ENCODE measurements around the gene VDAC1. TPM values are rescaled to one million over a fixed set of nuclear protein-coding genes. Genes with fewer than 3 reads are reported as not detected.

VDAC1 gene
- polyA plus RNA-seq, 3 donors: 184 to 202 (median 187) TPM

DNA sequence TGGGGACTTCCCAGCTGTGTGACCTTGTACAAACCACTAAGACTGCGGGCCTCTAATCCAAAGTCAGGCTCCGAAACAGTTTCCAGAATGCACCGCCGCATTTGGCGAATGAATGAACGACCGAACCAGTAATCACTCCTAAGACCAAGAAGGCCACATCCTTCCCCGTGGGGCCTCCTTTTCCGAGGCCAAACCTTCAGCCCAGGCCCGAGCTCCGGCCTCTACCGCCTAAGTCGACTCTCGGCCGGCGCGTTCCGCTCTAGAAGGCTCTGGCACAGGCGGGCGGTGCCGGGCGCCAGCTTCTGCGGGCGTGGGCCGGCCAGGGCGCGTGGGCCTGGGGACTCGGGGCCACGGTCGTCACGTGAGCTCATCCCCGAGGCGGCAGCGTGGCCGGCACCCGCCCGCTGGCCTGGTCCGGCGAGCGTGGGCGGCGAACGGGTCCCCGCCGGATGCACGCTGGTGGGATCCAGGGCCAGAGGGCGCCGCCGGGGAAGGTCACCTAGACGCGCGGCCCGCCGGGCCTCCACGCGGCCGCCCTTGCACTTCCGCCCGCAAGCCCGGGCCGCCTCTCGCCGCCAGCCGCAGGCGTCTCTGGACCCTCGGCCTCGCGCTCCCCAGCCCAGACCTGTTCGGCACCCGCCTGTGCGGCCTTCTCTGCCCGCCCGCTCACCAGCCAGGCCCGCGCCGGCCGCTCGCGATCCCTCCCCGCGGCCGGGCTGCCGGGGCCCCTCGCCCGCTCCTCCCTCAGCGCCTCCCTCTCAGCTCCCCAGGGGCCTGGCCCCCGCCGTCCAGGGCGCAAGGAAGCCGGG is 754 bp downstream of the VDAC1 start:
- peak in 5 of 11 donors; percentile 36 to 49 (median 40) for DNase-seq (ENCODE audit: extremely low read depth in 1 of 11, low read depth in 9 of 11, low spot score in 4 of 11)

DNA sequence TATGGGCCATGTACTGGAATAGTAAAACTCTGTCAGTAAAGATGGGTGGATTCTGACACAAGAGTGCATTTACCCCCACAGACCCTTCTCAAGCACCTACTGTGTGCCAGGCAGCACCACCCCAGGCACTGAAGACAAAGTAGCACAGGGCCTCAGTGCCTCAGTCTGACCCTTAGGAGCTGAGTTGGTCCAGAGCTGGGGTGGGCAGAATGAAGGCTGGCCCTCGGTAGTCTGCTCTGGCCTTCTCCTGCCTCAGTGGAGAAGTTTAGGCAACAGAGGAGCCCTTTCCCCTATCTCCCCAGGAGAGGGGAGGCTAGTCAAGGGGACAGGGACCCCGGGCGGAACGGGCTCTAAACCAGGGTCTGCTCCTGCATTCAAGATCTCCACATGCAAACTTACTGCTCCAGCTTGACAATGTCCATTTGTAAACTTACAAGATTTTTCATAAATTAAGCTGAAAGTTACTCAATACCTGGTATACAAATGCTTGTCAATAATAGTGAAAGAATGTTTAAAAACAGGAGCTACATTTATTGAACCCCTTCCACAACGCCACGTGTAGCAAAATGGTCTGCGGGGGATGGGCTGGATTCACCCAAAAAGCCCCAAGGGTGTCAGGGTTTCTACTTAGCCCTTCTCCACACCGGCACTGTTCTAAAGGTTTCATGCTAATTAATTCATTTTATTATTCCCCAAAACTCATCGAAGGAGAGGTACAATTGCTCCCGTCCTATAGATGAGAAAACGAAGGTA is 1.5 kb downstream of the VDAC1 start:
- DNase-seq (ENCODE audit: extremely low read depth in 1 of 11, low read depth in 9 of 11, low spot score in 4 of 11): no peak

DNA sequence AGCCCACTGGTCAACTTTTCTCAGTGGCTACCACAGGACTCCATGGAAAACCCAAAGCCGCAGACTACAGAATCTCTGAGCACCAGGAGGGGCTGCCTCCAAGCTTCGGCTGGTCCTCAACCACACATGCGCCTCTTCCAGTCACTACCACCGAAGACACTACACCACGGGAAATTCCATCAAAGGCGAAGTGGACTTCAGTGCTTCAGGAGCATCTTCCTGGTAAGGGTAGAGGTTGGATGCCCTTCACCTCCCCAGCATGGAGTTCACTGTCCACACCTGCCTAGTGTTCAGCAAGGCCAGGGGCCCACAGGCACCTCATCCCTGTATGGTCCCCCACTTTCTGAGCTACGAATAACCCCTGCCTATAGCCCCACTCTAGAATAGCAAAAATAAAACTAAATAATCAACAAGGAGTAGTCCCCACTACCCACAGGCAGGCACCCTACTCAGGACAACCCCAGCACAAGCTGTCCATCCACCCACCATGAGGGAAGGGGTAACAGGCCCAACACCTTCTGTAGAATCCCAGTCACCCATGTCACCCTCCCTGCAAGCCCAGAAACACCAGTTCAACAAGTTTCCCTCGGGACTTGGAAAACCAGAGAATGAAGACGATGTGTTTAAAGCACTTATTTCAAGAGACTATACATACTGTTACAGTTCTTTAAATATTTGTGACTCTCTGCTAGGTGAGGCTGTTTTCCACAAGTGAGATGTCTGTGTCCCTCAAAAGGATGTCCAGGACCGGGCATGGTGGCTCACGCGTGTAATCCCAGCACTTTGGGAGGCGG is 2.6 kb downstream of the VDAC1 start:
- no peak for DNase-seq (ENCODE audit: extremely low read depth in 1 of 11, low read depth in 9 of 11, low spot score in 4 of 11)

DNA sequence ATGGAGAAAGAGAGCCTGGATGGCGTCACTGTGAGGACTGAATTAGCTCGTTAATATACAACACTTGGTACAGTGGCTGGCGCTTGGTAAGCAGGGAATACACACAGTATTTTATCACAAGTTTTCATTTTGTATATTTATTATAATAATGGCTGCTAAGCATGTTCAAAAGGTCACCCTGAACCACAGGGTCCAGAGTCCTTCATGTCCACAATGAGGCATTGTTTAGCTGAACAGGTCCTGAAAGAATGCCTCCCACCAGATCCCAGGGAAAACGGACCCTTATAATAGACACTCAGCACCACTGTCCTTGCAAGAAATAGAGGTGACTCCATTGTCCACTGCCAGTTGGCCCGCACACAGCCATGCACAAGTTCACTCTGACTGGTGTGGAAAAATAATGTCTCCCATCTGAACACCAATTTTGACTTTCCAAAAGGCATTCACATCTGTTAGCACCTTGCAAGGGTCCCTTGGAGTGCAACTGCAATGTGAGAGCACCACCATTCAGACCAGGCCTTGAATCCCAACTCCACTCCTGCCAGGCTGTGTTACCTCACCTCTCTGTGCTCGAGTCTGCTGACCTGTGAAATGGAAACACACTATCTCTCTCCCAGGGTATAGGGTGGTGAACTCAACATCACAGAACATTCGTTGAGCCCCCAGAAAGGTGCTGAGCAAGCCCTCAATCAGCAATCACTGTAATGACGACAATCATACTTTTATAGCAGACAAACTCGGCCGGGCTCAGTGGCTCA is 3.9 kb downstream of the VDAC1 start:
- DNase-seq (ENCODE audit: extremely low read depth in 1 of 11, low read depth in 9 of 11, low spot score in 4 of 11): no peak

DNA sequence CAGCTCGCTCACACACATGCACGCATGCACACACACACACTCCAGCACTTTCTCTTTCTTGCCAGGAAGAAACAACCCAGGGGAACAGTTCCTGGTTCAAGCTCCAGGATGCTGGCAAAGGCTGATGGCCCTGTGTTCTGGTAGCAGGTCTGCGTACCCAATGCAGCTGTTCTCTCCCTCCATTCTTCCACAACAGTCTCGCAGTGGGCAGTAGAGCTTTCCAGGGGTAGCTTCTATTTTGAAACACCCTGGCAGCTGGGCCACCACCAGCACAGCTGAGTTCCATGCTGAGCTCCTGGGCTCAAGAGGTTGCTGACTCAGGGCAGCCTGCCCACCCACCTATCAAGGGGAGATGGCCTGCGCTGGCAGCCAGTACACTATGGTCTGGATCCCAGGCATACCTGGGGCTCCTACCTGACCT is 4.7 kb downstream of the VDAC1 start:
- no peak for DNase-seq (ENCODE audit: extremely low read depth in 1 of 11, low read depth in 9 of 11, low spot score in 4 of 11)

DNA sequence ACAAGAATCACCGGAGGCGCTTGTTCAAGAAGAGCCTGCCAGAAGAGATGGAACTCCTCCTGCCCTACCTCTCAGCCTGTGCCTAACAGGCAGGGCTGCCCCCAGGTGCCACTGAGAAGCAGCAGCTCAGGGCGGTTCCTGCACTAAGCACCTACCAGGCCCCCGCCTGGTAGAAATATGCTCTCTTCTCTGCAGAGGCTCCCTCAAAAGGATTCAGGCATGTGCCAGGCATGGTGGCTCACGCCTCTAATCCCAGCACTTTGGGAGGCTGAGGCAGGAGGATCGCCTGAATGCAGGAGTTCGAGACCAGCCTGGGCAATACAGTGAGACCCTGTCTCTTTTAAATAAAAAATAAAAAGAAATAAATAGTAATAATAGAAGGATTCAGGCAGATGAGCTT is 6.0 kb downstream of the VDAC1 start:
- no peak for DNase-seq (ENCODE audit: extremely low read depth in 1 of 11, low read depth in 9 of 11, low spot score in 4 of 11)

DNA sequence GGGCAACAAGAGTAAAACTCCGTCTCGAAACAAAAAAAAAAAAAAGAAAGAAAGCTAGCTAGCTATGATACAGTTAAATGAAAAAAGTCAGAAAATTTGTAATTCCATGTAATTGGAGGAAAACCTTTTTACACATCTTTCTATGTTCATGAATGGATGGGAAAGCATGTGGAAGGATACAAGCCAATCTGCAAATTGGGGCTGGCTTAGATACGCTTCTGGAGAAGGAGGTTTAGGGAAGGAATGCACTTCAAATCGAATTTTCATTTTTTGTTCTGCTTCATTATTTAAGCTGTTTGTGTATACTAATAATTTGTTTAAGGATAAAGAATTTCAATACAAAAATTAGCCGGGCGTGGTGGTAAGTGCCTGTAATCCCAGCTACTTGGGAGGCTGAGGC is 6.7 kb downstream of the VDAC1 start:
- DNase-seq (ENCODE audit: extremely low read depth in 1 of 11, low read depth in 9 of 11, low spot score in 4 of 11): no peak

DNA sequence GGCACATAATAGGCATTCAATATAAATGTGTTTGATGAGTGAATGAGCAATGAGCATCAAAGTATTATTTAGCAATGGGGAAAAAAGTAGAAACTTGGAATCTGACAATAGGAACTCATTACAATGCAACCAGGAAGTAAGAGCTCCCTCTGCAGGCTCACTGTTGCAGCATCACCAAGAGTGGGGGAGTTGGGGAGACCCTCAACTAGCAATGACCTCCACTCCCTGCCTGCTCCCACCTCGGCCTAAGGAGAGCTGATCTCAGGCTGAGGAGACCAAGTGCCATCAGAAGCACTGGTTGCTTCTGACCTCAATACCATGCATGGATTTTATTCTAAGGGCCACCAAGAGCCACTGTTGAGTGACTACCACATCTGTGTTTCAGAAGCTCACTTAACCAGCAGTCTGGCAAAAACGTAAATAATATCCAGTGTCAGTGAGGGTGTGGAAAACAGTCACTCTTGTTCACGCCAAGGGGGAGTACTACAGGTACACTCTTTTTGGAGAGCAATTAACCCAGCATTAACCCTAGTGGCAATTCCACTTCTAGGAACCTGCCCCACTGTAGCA is 8.0 kb downstream of the VDAC1 start:
- no peak for DNase-seq (ENCODE audit: extremely low read depth in 1 of 11, low read depth in 9 of 11, low spot score in 4 of 11)

DNA sequence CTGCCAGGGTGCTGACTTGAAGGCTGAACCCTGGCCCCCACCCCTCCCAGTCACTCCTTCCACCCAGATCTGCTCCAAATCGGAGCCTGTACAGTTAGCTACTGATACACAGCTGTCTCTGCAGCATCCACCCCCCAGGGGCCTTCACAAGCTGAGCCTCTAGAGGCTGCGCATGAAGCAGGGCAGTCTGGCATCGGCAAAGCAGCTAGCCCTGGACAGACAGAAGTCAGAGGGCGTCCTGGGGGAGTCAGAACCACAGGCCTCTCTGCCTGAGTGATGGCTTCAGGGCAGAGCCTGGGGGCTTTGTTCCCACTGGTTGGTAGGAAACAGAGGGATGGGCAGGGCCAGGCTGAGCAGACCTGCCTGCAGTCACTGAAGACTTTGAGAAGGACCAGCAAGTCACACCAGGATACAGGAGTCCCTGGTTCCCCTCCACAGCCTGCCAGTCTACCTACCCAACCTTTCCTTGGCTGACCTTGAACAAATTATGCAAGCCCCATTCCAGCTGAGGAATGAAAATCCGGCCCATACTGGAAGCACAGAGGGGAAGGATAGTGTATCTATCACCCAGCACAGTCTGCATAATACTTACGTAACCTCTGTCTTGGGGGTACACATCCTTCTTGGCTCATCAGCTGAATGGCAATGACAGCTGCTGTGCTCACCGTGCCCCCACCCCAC is 8.8 kb downstream of the VDAC1 start:
- no peak for DNase-seq (ENCODE audit: extremely low read depth in 1 of 11, low read depth in 9 of 11, low spot score in 4 of 11)

DNA sequence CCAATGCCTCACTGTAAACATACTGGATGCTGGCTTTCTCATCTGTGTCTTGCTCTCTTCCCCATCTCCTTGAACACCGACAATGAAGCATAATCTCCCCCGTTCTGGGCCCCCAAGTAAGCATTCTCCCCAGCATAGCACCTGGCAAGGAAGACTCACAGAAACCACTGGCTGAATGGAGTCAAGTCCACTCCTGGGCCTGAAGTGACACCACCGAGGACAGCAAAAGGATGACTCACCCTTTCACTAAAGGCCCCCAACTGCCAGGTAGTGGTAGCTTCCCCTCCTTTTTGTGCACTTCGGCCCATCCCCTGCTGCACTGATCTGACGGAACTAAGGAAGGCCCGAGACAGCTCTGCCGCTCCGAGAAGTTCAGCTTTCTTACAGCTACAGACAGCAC is 9.4 kb downstream of the VDAC1 start:
- no peak for DNase-seq (ENCODE audit: extremely low read depth in 1 of 11, low read depth in 9 of 11, low spot score in 4 of 11)

DNA sequence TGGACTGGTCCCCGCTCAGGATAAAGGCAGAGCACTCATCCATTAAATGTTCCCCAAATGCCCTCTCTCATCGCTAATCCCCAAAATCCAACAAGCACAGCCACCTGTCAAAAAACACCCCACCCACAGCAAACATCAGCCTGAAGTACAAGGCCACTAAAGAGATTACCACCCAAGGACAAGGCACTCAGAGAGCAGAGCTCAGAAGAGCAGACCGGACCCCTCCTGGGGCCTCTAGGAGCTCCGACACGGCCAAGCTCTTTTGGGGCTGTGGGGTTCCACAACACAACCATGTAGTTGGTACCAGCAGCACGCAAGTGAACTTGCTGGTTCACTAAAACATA is 9.8 kb downstream of the VDAC1 start:
- no peak for DNase-seq (ENCODE audit: extremely low read depth in 1 of 11, low read depth in 9 of 11, low spot score in 4 of 11)

DNA sequence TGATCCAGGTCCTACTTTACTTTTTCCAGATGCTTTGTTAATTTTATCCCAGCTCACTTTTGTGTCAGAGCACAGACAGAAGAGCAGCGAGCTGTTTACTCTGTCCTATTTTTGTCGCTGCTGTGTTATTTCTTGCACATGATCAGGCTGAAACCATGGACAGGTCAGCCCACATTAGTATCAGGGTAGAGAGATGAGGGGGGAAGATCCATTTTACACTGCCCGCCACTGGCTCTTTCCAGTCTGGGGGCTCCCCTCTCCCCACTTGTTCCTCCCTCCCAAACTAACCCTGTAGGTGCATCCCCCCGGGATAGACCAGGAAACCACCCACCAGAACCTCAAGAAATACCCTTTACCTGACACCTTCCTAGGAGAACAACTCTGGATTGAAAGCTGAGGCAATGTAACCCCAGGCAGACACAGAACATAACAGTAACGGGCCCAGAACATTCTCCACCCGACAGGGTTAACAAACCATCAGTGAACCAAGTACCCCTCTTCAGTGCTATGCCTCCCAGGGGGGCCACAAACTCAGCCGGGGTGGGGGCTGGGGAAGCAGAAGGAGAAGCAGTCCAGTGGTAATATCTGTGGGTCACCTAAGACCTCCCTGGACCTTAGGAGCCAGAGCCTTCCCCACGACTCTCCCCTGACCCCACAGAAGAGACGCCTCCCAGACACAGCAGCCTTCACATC is 10.3 kb downstream of the VDAC1 start:
- no peak for DNase-seq (ENCODE audit: extremely low read depth in 1 of 11, low read depth in 9 of 11, low spot score in 4 of 11)

DNA sequence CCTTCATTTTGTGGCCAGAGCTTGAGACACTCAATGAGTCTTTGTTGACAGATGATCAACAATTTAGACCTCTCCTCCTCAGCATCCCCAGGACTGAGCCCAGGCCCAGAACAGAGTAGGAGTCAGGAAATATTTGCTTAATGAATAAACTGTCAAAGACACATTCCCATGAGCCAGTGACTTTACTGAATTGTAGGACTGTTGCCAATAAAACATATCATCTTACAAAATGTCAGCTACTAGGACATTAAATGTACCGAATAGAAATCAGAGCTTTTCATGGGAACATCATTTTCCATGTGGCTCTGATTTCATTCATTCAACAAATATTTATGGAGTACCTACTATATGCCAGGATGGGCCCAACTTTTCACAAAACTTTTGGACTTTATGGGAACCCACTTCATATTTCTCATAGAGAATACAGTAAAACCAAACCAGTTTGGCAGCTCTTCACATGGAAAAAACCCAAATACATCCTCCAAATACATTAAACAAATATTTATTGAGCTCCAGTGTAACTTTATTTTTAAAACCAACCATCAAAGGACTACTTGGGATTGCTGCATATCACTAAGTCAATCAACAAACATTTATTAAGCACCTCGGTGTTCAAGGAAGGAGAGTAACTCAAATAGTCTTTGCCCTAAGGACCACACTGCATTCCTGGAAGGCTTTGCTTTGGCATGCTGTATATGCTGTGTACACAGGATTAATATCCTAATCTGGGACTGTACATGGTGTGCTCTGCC is 11.4 kb downstream of the VDAC1 start:
- no peak for DNase-seq (ENCODE audit: extremely low read depth in 1 of 11, low read depth in 9 of 11, low spot score in 4 of 11)

DNA sequence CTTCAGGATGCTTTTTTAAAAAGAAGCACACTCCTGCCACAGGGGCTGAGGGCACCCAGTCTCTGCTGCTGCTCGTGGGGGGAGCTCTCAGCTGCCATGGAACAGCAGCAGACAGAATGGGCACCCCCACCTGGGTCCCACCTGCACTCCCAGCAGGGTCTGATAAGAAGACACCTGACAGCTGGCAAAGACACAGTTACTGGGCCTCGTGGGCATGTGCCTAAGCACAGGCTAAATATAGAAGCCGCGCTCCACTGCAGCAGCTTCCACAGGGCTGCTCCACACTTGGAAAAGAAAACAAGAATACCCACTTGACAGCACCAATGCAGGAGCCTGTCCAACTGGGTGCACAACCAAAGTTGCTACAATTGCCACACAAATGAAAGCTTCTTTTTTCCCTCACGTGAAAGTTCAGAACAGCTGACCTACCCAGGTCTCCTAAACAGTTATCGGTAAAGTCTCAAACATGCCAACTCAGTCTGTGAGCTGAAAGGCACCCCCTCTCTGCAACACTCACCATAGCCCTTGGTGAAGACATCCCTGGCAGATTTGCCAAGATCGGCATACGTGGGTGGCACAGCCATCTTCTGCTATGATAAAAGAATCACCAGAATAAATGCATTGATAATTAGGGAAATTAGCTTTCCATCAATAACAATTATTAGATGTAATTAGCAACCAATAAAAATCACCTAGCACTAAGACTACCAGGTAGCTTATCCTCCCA is 12.2 kb downstream of the VDAC1 start:
- DNase-seq (ENCODE audit: extremely low read depth in 1 of 11, low read depth in 9 of 11, low spot score in 4 of 11): no peak

DNA sequence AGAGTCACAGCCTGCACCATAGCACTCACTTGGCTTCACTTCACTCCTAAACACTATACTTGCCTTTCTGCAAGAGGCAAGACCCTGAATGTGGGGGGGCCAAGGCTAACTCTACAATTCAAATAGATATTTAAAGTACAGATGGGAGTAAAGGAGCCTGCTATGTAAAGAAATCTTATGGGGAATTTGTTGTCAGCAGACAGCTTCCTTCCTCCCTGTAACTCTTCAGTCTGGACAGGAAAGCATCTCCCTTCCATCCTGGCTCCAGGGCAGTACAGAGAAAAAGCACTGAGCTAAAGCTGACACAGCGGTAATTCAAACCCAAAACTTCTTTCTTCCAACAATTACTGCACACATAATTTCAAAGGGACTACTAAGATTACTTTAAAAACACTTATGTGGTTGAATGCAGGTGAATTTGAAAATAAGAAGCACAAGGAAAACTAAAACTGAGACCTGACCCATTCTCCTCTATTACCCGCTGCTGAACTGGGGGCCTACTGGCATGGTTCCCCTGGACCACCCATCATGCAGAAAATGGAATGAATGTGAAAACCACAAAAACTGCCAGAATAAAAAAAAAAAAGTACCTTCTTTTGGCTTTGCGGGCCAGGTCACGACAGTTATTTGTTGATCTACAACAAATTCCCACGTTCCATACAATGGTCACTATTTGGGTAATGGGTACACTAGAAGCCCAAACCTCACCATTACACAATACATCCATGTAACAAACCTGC is 13.4 kb downstream of the VDAC1 start:
- DNase-seq (ENCODE audit: extremely low read depth in 1 of 11, low read depth in 9 of 11, low spot score in 4 of 11): no peak

DNA sequence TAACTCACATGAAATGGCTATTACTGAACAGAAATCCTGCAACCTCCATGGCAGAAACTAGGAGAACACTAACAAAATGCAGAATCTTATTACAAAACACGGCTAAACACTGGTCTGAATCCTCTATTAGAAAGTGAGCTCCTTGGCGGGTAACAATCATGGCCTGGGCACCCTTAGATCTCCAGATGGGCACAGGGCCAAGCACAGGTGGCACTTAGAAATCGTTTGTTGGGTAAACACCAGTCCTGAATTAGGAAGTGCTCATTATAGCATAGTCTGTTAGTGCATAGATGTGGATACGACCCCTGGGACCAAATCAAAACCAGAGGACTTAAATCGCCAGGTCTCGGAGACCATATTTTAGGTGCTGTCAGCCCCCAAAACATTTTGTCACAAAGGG is 14.4 kb downstream of the VDAC1 start:
- no peak for DNase-seq (ENCODE audit: extremely low read depth in 1 of 11, low read depth in 9 of 11, low spot score in 4 of 11)

All from renal cortex interstitium (tissue), 11 donors.